SK-N-SH treated with all-trans-retinoic acid at 6 μM for 48 hours (cell line): ENCODE data around the gene TICAM1.

Experiments used
- RARB ChIP-seq: fragments of 250-450 bp; sonication (Bioruptor Pico); IDR thresholded peaks from 2 replicates; pipeline ENCODE4 v1.8.0; 2021; ENCODE audit warnings: mild to moderate bottlenecking, moderate library complexity
- TF ChIP-seq, protein P1 (sequence below): fragments of 250-450 bp; sonication (Bioruptor Pico); IDR thresholded peaks from 2 replicates; pipeline ENCODE4 v1.8.0; 2020; ENCODE audit warnings: mild to moderate bottlenecking, moderate library complexity, borderline replicate concordance

TICAM1 gene

DNA sequence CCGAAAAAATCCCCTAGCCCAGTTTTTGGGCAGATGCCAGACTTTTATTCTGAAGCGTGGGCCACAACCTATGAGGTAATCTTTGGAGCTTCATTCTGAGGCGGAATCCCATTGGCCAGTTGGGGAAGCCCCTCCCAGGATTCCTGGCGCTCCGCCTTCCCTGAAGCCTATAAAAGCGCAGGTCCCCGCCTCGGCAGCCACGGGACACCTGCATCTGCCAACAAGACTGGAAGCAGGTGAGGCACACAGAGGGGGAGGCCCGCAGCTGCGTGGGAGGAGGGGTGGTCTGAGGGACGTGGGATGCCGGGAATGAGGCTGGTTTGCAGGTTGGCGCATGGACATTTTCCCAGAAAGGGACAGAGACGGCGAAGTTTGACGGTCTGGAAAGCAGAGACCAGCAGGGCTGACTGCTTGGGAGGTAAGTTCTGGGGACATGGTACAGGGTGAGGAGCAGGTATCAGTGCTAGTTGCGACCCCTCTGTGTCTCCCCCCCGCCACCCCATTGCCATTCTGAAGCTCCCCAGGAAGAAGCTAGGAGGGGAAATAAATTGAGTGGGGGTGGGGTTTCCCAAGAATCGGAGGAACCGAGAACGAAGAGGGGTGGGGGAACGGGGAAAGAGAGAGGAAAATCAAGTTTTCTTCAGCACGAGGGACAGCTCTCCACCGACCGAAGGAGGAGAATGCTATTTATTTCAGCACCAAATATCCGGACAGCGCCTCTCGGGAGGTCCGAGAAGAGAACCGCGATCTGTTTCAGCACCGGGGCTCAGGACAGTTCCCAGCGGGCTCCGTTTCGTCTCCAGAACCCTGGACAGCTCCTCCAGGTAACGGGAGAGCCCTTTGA, 62.4 kb downstream of the TICAM1 start (continued):
- TF ChIP-seq, protein P1, sequence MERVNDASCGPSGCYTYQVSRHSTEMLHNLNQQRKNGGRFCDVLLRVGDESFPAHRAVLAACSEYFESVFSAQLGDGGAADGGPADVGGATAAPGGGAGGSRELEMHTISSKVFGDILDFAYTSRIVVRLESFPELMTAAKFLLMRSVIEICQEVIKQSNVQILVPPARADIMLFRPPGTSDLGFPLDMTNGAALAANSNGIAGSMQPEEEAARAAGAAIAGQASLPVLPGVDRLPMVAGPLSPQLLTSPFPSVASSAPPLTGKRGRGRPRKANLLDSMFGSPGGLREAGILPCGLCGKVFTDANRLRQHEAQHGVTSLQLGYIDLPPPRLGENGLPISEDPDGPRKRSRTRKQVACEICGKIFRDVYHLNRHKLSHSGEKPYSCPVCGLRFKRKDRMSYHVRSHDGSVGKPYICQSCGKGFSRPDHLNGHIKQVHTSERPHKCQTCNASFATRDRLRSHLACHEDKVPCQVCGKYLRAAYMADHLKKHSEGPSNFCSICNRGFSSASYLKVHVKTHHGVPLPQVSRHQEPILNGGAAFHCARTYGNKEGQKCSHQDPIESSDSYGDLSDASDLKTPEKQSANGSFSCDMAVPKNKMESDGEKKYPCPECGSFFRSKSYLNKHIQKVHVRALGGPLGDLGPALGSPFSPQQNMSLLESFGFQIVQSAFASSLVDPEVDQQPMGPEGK: peak; percentile 65; the same call in 1 of the 2 replicates
- TF ChIP-seq RARB (CRISPR knock-in tag): peak; percentile 87; the same call in 1 of the 2 replicates
